GM19397 (cell line): ENCODE results near the gene TMEM201.

Experiments used
- ATAC-seq: cut with Tn5 transposase; IDR thresholded peaks from one replicate; pipeline ENCODE4 v1.9.1; 2021; ENCODE audit warnings: mild to moderate bottlenecking, moderate library complexity; ENCODE audit not compliant: unreplicated experiment

Gene TMEM201

DNA sequence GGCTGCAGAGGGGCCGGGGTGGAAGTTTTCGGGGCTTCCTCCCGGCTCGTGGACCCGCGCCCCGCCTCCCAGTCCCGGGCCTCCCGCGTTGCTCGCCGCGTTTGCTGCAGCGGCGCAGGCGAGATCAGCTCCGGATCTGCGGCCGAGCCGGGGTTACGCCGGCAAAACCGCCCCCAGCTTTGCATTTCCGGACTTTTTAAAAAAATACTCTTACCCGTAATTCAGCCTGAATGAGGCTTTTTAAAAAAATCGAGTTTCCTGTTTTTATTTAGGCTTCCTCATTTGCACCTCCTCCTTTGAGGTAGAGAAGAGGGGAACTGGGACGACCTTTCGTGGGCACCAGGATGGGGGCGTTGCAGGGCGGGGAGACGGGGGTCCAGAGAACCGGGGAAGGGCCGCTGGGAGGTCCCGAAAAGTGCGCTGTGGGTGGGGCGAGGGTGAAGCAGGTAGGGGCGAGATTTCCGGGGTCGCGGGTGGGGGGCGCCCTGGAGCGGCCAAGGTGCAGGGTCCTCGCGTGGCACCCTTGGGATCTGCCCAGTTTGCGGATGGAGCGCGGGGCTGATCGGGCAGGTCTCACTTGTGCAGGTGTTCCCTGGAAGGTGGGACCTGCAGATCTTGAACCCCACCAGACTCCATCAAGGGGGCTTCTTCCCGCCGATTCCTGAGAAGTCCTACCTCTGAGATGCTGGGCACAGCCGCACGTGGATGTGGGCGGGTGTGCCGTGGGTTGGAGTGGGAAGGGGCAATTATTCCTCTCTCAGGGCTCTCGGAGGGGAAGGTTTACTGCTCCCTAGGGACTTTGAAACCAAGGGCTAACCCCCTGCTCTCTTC, 63.9 kb downstream of the TMEM201 start:
- ATAC-seq, result peak; percentile 30

DNA sequence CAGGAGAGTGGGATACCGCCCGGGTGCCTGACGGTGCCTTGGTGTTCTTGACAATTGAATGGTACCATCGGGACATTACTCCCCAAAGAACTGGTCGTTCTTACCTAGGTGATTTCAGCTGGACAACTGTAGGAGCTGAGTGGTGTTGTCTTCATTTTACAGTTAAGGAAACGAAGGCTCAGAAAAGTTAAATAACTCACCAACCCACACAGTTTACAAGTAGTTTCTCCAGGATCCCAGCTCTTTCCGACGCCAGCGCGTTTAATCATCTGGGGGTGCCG, 64.4 kb downstream of the TMEM201 start:
- ATAC-seq, result no peak

DNA sequence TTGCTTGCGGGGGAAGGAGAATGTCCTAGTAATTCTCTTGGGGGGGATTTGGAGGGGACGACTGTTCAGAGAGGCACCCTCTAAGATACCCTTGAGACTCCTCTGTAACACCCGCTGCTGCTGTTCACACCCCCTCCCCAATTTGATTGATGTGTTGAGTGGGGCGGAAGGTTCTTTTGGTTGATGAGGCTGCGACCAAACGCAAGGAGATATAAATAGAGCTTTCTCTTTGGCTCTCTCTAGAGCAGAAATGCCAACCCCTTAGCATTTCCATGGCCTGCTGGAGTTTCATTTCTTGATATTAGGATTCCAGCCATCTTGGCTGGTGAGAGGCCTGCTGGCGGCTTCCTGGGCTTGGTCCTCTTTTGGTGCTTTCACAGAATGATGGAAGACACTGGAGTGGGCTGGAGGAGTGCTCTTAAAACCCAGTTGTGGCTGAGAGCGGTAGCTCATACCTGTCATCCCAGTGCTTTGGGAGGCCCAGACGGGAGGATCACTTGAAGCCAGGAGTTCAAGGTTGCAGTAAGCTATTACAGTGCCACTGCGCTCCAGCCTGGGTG, 64.9 kb downstream of the TMEM201 start:
- no peak for ATAC-seq

DNA sequence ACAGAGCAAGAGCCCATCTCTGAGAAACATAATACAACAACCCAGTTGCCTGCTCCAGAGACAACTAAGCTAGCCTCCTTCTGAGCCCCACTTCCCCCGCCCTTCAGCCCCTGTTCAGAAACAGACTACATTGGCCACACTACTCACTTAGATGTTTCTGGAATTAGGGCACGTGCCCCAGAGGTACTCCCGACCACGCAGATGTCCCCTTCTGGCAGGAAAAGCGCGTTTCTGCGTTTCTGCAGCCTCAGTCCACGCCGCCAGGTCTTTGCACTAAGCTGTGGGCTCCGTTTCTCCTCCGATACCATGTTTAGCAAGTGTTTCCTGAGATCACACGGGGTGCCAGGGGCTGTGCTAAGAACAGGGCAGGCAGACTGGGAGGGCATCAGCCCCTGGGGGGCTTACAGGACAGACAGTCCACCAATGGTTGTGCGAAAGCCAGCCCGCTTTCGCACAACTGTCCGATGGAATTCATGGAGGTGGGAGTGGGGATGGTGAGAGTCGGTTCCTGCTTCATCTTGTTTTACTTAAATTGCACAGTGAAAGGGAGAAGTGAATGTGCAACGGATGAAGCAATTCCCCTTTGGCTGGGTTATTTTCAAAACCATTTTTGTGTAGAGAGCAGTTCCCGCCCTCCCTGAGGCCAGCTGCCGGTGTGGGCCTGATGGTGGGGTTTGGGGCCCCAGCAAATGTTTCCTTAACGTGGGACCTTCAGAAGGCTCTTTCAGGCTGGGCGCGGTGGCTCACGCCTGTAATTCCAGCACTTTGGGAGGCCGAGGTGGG, 65.5 kb downstream of the TMEM201 start:
- no peak for ATAC-seq

DNA sequence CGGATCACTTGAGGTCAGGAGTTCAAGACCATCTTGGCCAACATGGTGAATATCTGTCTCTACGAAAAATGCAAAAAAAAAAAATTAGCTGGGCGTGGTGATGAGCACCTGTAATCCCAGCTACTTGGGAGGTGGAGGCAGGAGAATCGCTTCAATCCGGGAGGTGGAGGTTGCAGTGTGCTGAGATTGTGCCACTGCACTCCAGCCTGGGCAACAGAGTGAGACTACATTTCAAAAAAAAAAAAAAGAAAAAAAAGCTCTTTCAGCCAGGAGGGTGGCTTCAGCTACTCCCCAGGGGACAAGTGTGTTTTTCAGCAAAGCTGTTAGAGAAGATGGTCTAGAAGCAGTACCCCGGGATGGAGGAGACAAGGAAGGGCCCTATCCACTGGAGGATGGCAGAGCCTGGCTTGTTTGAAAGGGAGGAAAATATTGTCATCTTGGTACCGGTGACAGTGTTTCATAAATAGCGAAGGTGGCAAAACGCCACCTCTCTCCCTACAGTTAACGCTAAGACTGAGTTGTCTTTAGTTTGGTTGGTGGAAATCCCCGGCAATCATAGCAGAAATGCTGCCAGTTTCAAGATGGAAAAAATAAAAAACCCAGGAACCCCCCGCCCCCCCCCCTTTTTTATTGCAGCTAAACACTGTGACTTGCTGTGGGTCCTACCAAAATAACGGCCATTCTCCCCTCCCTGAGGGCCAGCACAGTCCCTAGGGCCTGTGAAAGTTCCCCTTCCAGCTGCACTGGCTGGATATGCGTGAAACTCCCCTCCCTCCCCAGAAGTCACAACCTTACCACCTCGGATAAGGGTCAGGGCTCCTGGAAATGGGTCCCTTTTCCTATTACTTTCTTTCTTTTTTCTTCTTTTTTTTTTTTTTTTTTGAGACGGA, 66.4 kb downstream of the TMEM201 start:
- ATAC-seq, result no peak

DNA sequence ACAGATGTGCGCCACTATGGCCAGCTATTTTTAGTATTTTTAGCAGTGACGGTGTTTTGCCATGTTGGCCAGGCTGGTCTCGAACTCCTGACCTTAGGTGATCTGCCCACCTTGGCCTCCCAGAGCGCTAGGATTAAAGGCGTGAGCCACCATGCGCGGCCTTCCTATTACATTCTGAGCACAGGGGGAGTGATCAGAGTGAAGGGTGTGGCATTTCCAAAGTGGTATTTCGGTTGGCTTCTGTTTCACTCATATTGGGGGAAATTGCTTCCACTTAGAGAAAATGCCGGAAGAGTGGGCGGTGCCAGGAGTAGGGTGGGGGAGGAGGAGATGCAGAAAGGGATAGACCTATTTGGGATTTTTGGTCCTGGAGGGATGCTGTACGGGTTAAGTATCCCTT, 67.1 kb downstream of the TMEM201 start:
- ATAC-seq, result no peak

DNA sequence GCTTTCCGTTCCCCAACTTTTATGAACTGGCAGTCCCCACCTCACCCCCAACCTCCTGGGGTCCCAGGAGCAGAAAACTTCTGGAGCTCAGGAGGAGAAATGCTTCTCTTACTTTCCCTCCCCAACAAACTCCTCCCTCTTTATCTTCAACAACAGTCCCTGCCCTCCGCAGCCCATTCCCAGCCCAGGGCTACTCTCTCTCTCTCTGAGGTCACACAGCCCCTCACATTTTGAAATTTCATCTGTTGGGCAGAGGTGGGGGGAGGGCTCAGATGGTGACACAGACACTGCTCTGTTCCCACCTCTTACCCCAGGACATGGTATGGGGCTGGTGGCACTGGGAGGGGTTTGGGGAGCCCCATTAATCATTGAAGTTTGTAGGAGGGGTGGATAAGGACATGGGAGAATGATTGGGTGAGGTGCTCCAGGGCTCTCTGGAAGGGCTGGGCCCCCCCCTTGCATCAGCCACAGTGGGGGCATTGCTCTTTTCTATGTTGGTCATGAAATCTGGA, 68.9 kb downstream of the TMEM201 start:
- no peak for ATAC-seq

DNA sequence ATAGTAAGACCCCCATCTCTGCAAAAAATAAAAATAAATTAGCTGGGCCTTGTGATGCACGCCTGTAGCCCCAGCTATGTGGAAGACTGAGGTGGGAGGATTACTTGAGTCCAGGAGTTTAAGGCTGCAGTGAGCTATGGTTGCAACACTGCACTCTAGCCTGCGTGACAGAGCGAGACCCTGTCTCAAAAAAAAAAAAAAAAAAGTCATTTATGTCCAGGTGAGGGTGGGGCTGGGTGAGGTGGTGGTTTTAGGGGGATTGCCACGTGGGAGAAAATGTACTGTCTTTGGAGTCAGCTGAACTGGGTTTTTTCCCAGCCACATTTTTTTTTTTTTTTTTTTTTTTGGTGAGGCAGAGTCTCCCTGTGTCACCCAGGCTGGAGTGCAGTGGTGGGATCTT, 69.5 kb downstream of the TMEM201 start:
- no peak for ATAC-seq

DNA sequence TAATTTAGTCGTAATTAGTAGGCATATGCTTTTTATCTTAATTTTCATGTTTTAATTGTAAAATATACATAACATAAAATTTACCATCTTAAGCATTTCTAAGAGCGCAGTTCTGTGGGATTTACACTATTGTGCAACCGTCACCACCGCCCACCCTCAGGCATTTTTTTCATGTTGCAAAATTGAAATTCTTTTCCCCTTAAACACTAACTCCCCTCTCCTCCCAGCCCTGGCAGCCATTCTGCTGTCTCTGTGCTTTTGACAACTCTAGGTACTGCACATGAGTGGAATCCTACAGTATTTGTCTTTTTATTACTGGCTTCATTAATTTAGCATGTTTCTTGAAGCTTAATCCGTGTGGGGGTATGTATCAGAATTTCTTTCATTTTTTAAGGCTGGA, 70.6 kb downstream of the TMEM201 start:
- no peak for ATAC-seq

DNA sequence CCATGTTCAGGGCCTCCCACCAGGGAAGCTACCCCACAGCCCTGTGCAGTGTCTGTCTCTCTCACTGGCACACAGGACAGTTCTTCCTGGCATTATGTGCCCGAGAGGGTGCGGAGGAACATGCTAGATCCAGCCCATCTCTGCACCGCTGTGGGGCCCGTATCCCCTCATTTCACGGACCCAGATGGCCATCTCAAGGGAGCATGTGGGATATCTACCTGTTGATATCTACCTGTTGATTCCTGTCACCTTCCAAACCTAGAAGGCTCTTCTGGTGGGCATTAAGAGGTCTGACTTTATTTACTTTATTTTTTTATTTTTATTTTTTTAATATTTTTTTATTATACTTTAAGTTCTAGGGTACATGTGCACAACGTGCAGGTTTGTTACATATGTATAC, 74.5 kb downstream of the TMEM201 start:
- ATAC-seq, result no peak
